ENCODE measurements around the gene JAKMIP2.

Gene JAKMIP2

DNA sequence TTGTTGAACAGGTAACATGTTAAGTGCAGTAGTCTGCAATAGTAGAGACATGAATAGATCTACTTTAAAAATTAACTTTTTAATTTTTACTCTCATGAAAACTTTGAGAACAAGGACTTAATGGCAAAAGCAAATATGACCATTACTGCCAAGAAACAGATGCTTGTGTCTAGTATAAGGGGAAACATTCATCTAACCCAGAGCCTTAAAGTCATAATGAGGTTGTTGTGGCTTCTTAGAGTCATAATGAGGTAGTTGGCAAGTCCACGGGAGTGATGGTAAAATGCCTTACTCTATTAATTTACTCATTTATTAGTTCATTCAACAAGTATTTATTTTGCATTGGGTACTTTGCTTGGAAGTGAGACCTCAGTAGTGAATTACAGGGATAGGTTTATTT lies 71.5 kb downstream of the JAKMIP2 start:
- Histone ChIP-seq H4K20me1 (ENCODE audit: control insufficient read depth, insufficient read depth, low read depth, low read length) (no peaks in the 10 kb centered on the region), H3K79me2 (ENCODE audit: control insufficient read depth, low read length) (no peaks in the 10 kb centered on the region), H3K9me3 (ENCODE audit: control insufficient read depth, insufficient read depth, low read length) (no peaks in the 10 kb centered on the region), H3K4me3 (ENCODE audit: low read length) (no peak overlapping the region), H3K36me3 (ENCODE audit: control insufficient read depth, low read length) (no peaks in the 10 kb centered on the region), H3F3A (ENCODE audit: control insufficient read depth, insufficient read depth) (0 out of 2 replicates have a peak, but pooled peaks cover 2% of the 10 kb centered on the region), H3K4me1 (ENCODE audit: control insufficient read depth, low read length) (peaks cover 28% of the 10 kb centered on the region), H3K4me2 (ENCODE audit: low read length) (no peak overlapping the region), H3K9me2 (replicated peaks; ENCODE audit: control insufficient read depth, low read length) (no peaks in the 10 kb centered on the region), H3K27me3 (ENCODE audit: control insufficient read depth, low read length) (no peaks in the 10 kb centered on the region), H3K27ac (ENCODE audit: low read depth, low read length) (no peak overlapping the region)
- no peak for TF ChIP-seq CTCF (IDR thresholded peaks at IDR 0.05; ENCODE audit: low read depth, low read length, poor library complexity, severe bottlenecking)
- no peak for TF ChIP-seq EZH2phosphoT487 (IDR thresholded peaks at IDR 0.05; ENCODE audit: borderline replicate concordance, low read length)

DNA sequence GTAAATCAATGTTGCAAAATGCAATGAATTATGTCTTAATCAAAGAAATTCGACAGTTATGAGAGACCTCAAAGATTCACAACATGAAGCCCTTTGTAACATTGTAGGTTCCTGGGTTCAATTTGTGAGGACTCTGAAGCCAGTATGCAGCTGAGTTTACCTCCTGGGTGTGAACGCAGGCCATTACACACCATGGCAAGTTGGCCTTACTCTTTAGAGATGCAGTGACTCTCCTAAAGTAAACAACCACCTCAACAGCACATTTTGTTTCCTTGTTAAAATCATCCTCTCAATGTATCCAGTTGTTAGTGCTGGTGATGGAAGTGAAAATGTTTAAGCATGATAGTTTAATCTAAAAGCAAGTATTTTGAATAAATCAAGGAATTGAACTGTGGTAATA lies 73.8 kb downstream of the JAKMIP2 start:
- Histone ChIP-seq H3K36me3 (ENCODE audit: control insufficient read depth, low read length) (no peaks in the 10 kb centered on the region), H3F3A (ENCODE audit: control insufficient read depth, insufficient read depth) (no peaks in the 10 kb centered on the region), H3K9me3 (ENCODE audit: control insufficient read depth, insufficient read depth, low read length) (no peaks in the 10 kb centered on the region), H3K27me3 (ENCODE audit: control insufficient read depth, low read length) (no peaks in the 10 kb centered on the region), H4K20me1 (ENCODE audit: control insufficient read depth, insufficient read depth, low read depth, low read length) (no peaks in the 10 kb centered on the region), H3K27ac (ENCODE audit: low read depth, low read length) (no peak overlapping the region), H3K4me1 (ENCODE audit: control insufficient read depth, low read length) (peaks cover 24% of the 10 kb centered on the region), H3K79me2 (ENCODE audit: control insufficient read depth, low read length) (no peaks in the 10 kb centered on the region), H3K9me2 (replicated peaks; ENCODE audit: control insufficient read depth, low read length) (no peaks in the 10 kb centered on the region), H3K4me2 (ENCODE audit: low read length) (no peak overlapping the region), H3K4me3 (ENCODE audit: low read length) (no peak overlapping the region)
- TF ChIP-seq CTCF (IDR thresholded peaks at IDR 0.05; ENCODE audit: low read depth, low read length, poor library complexity, severe bottlenecking) (no peak), EZH2phosphoT487 (IDR thresholded peaks at IDR 0.05; ENCODE audit: borderline replicate concordance, low read length) (no peak)

- TF ChIP-seq CTCF (IDR thresholded peaks at IDR 0.05; ENCODE audit: low read depth, low read length, poor library complexity, severe bottlenecking) (no peak), EZH2phosphoT487 (IDR thresholded peaks at IDR 0.05; ENCODE audit: borderline replicate concordance, low read length) (no peak)
- no peaks in the 10 kb centered on the region for H3K36me3 ChIP-seq (ENCODE audit: control insufficient read depth, low read length)
- H3K9me3 ChIP-seq (ENCODE audit: control insufficient read depth, insufficient read depth, low read length): peaks cover 4% of the 10 kb centered on the region; the same call in 1 of the 2 replicates
- H3K27me3 ChIP-seq (ENCODE audit: control insufficient read depth, low read length): no peaks in the 10 kb centered on the region
- H3K27ac ChIP-seq (ENCODE audit: low read depth, low read length): no peak overlapping the region
- H3F3A ChIP-seq (ENCODE audit: control insufficient read depth, insufficient read depth): no peaks in the 10 kb centered on the region
- H3K4me3 ChIP-seq (ENCODE audit: low read length): no peak overlapping the region
- H3K4me2 ChIP-seq (ENCODE audit: low read length): no peak overlapping the region
- no peaks in the 10 kb centered on the region for H3K9me2 ChIP-seq (replicated peaks; ENCODE audit: control insufficient read depth, low read length)
- no peaks in the 10 kb centered on the region for H4K20me1 ChIP-seq (ENCODE audit: control insufficient read depth, insufficient read depth, low read depth, low read length)
- H3K79me2 ChIP-seq (ENCODE audit: control insufficient read depth, low read length): no peaks in the 10 kb centered on the region
- peaks cover 9% of the 10 kb centered on the region for H3K4me1 ChIP-seq (ENCODE audit: control insufficient read depth, low read length)
Measured at GRCh38 chr5:147704544-147704943, 78.0 kb downstream of the JAKMIP2 start.

All from DOHH2 (cell line).